ENCODE measurements around the gene APC2.

- no peak for TF ChIP-seq CTCF (conservative IDR thresholded peaks at IDR 0.05)
- no peak for TF ChIP-seq EZH2 (IDR thresholded peaks at IDR 0.05; ENCODE audit: low read depth)
Observed at GRCh38 chr19:1468274-1468820, 18.4 kb downstream of the APC2 start.

All from PC-9 (cell line).